Measurements from ENCODE around the gene SOAT1.

SOAT1 gene

GRCh38 chr1:179302070-179302469 lies 8.5 kb downstream of the SOAT1 start:
- Histone ChIP-seq H2BK15ac (ENCODE audit: low read depth, poor library complexity, severe bottlenecking) (no peak overlapping the region), H3K79me1 (replicated peaks; ENCODE audit: low read length, poor library complexity, severe bottlenecking) (peaks cover 11% of the 10 kb centered on the region), H3K27ac (ENCODE audit: low read length, poor library complexity, severe bottlenecking) (no peak overlapping the region), H3K4me2 (ENCODE audit: low read length, poor library complexity, severe bottlenecking) (no peak overlapping the region), H2AFZ (ENCODE audit: low read depth, low read length) (no peak overlapping the region), H3K9me3 (ENCODE audit: control insufficient read depth, low read length) (no peaks in the 10 kb centered on the region), H3K4ac (ENCODE audit: low read depth in 1 of 2, low read length in 2 of 2) (no peak overlapping the region), H3K4me1 (ENCODE audit: control insufficient read depth, insufficient read depth, low read depth, low read length) (peaks cover 2% of the 10 kb centered on the region), H2AK5ac (ENCODE audit: low read length, severe bottlenecking) (no peak overlapping the region), H3K27me3 (ENCODE audit: control insufficient read depth in 1 of 2, insufficient read depth in 1 of 2, low read length in 2 of 2) (no peaks in the 10 kb centered on the region), H3K9ac (ENCODE audit: low read length) (no peak overlapping the region), H3K18ac (ENCODE audit: low read depth in 1 of 2, low read length in 2 of 2) (no peak overlapping the region), H4K91ac (ENCODE audit: low read length) (no peak overlapping the region), H3K23ac (ENCODE audit: low read length in 2 of 2) (no peak overlapping the region), H2BK5ac (ENCODE audit: low read depth, low read length, poor library complexity, severe bottlenecking) (no peak overlapping the region), H4K8ac (ENCODE audit: low read length) (no peak overlapping the region), H2BK12ac (ENCODE audit: low read length in 2 of 2) (no peak overlapping the region), H2BK120ac (ENCODE audit: low read depth, low read length) (no peak overlapping the region), H3K36me3 (ENCODE audit: control insufficient read depth in 1 of 2, insufficient read depth in 2 of 2, low read depth in 1 of 2, low read length in 2 of 2) (peaks cover 0 to 54% of the 10 kb centered on the region in 2 experiments), H3K4me3 (ENCODE audit: insufficient read depth in 1 of 2, low read depth in 1 of 2, low read length in 2 of 2) (no peak overlapping the region), H3K14ac (ENCODE audit: low read length in 2 of 2) (no peak overlapping the region)
- no peak for DNase-seq
- WGBS, result 51% methylated on average over 2 of the region's 3 CpGs

GRCh38 chr1:179303200-179303785 lies 9.7 kb downstream of the SOAT1 start:
- Histone ChIP-seq H2BK5ac (ENCODE audit: low read depth, low read length, poor library complexity, severe bottlenecking) (no peak overlapping the region), H3K9ac (ENCODE audit: low read length) (no peak overlapping the region), H4K91ac (ENCODE audit: low read length) (no peak overlapping the region), H2AFZ (ENCODE audit: low read depth, low read length) (no peak overlapping the region), H3K23ac (ENCODE audit: low read length in 2 of 2) (no peak overlapping the region), H2BK12ac (ENCODE audit: low read length in 2 of 2) (no peak overlapping the region), H2BK15ac (ENCODE audit: low read depth, poor library complexity, severe bottlenecking) (no peak overlapping the region), H3K27me3 (ENCODE audit: control insufficient read depth in 1 of 2, insufficient read depth in 1 of 2, low read length in 2 of 2) (no peaks in the 10 kb centered on the region), H3K4me3 (ENCODE audit: insufficient read depth in 1 of 2, low read depth in 1 of 2, low read length in 2 of 2) (no peak overlapping the region), H4K8ac (ENCODE audit: low read length) (no peak overlapping the region), H3K4ac (ENCODE audit: low read depth in 1 of 2, low read length in 2 of 2) (no peak overlapping the region), H3K4me2 (ENCODE audit: low read length, poor library complexity, severe bottlenecking) (no peak overlapping the region), H3K79me1 (replicated peaks; ENCODE audit: low read length, poor library complexity, severe bottlenecking) (peaks cover 13% of the 10 kb centered on the region), H3K27ac (ENCODE audit: low read length, poor library complexity, severe bottlenecking) (no peak overlapping the region), H2BK120ac (ENCODE audit: low read depth, low read length) (no peak overlapping the region), H3K9me3 (ENCODE audit: control insufficient read depth, low read length) (no peaks in the 10 kb centered on the region), H2AK5ac (ENCODE audit: low read length, severe bottlenecking) (no peak overlapping the region), H3K14ac (ENCODE audit: low read length in 2 of 2) (no peak overlapping the region), H3K4me1 (ENCODE audit: control insufficient read depth, insufficient read depth, low read depth, low read length) (peaks cover 2% of the 10 kb centered on the region), H3K18ac (ENCODE audit: low read depth in 1 of 2, low read length in 2 of 2) (no peak overlapping the region), H3K36me3 (ENCODE audit: control insufficient read depth in 1 of 2, insufficient read depth in 2 of 2, low read depth in 1 of 2, low read length in 2 of 2) (peaks cover 2 to 62% of the 10 kb centered on the region in 2 experiments)
- WGBS, result 80% methylated on average over 2 of the region's 3 CpGs
- DNase-seq, result no peak

- Histone ChIP-seq H3K27me3 (ENCODE audit: control insufficient read depth in 1 of 2, insufficient read depth in 1 of 2, low read length in 2 of 2) (no peaks in the 10 kb centered on the region), H3K18ac (ENCODE audit: low read depth in 1 of 2, low read length in 2 of 2) (no peak overlapping the region), H3K4ac (ENCODE audit: low read depth in 1 of 2, low read length in 2 of 2) (no peak overlapping the region), H2BK5ac (ENCODE audit: low read depth, low read length, poor library complexity, severe bottlenecking) (no peak overlapping the region), H3K9ac (ENCODE audit: low read length) (no peak overlapping the region), H3K79me1 (replicated peaks; ENCODE audit: low read length, poor library complexity, severe bottlenecking) (peaks cover 13% of the 10 kb centered on the region), H3K4me3 (ENCODE audit: insufficient read depth in 1 of 2, low read depth in 1 of 2, low read length in 2 of 2) (no peak overlapping the region), H3K36me3 (ENCODE audit: control insufficient read depth in 1 of 2, insufficient read depth in 2 of 2, low read depth in 1 of 2, low read length in 2 of 2) (peaks cover 2 to 65% of the 10 kb centered on the region in 2 experiments), H2AK5ac (ENCODE audit: low read length, severe bottlenecking) (no peak overlapping the region), H2BK12ac (ENCODE audit: low read length in 2 of 2) (no peak overlapping the region), H3K4me1 (ENCODE audit: control insufficient read depth, insufficient read depth, low read depth, low read length) (no peaks in the 10 kb centered on the region), H2BK120ac (ENCODE audit: low read depth, low read length) (no peak overlapping the region), H3K23ac (ENCODE audit: low read length in 2 of 2) (no peak overlapping the region), H4K91ac (ENCODE audit: low read length) (no peak overlapping the region), H3K9me3 (ENCODE audit: control insufficient read depth, low read length) (no peaks in the 10 kb centered on the region), H3K27ac (ENCODE audit: low read length, poor library complexity, severe bottlenecking) (no peak overlapping the region), H2AFZ (ENCODE audit: low read depth, low read length) (no peak overlapping the region), H4K8ac (ENCODE audit: low read length) (no peak overlapping the region), H3K4me2 (ENCODE audit: low read length, poor library complexity, severe bottlenecking) (no peak overlapping the region), H2BK15ac (ENCODE audit: low read depth, poor library complexity, severe bottlenecking) (no peak overlapping the region), H3K14ac (ENCODE audit: low read length in 2 of 2) (no peak overlapping the region)
- DNase-seq, result peak; percentile 16
- 17% methylated on average over 1 of the region's 1 CpG for WGBS
Measured at GRCh38 chr1:179305450-179305849, 11.9 kb downstream of the SOAT1 start.

GRCh38 chr1:179310291-179310690 lies 16.7 kb downstream of the SOAT1 start:
- H3K79me1 ChIP-seq (replicated peaks; ENCODE audit: low read length, poor library complexity, severe bottlenecking), result peaks cover 4% of the 10 kb centered on the region
- no peak overlapping the region for H3K23ac ChIP-seq (ENCODE audit: low read length in 2 of 2)
- no peak overlapping the region for H4K8ac ChIP-seq (ENCODE audit: low read length)
- H2BK120ac ChIP-seq (ENCODE audit: low read depth, low read length), result no peak overlapping the region
- peaks cover 2 to 54% of the 10 kb centered on the region in 2 experiments for H3K36me3 ChIP-seq (ENCODE audit: control insufficient read depth in 1 of 2, insufficient read depth in 2 of 2, low read depth in 1 of 2, low read length in 2 of 2)
- H3K4me1 ChIP-seq (ENCODE audit: control insufficient read depth, insufficient read depth, low read depth, low read length), result peaks cover 3% of the 10 kb centered on the region
- H4K91ac ChIP-seq (ENCODE audit: low read length), result no peak overlapping the region
- H2BK15ac ChIP-seq (ENCODE audit: low read depth, poor library complexity, severe bottlenecking), result no peak overlapping the region
- H3K4me3 ChIP-seq (ENCODE audit: insufficient read depth in 1 of 2, low read depth in 1 of 2, low read length in 2 of 2), result peak overlapping the region in 1 of 2 experiments; percentile 35
- H2AK5ac ChIP-seq (ENCODE audit: low read length, severe bottlenecking), result no peak overlapping the region
- no peak overlapping the region for H3K4ac ChIP-seq (ENCODE audit: low read depth in 1 of 2, low read length in 2 of 2)
- no peak overlapping the region for H3K18ac ChIP-seq (ENCODE audit: low read depth in 1 of 2, low read length in 2 of 2)
- H3K4me2 ChIP-seq (ENCODE audit: low read length, poor library complexity, severe bottlenecking), result no peak overlapping the region
- H3K27me3 ChIP-seq (ENCODE audit: control insufficient read depth in 1 of 2, insufficient read depth in 1 of 2, low read length in 2 of 2), result no peaks in the 10 kb centered on the region
- H3K9ac ChIP-seq (ENCODE audit: low read length), result peak overlapping the region; percentile 89
- H3K27ac ChIP-seq (ENCODE audit: low read length, poor library complexity, severe bottlenecking), result peak overlapping the region; percentile 59
- no peak overlapping the region for H3K14ac ChIP-seq (ENCODE audit: low read length in 2 of 2)
- peak; percentile 80 for DNase-seq
- 82% methylated on average over 1 of the region's 3 CpGs for WGBS
- no peak overlapping the region for H2BK12ac ChIP-seq (ENCODE audit: low read length in 2 of 2)
- no peak overlapping the region for H2AFZ ChIP-seq (ENCODE audit: low read depth, low read length)
- no peak overlapping the region for H2BK5ac ChIP-seq (ENCODE audit: low read depth, low read length, poor library complexity, severe bottlenecking)
- H3K9me3 ChIP-seq (ENCODE audit: control insufficient read depth, low read length), result no peaks in the 10 kb centered on the region

All from mesenchymal stem cell (in vitro differentiated cells and primary cell).